Measurements from ENCODE around the gene TMEFF2. TPM values are rescaled to one million over a fixed set of nuclear protein-coding genes. Genes with fewer than 3 reads are reported as not detected.

Gene TMEFF2
- total and polyA plus RNA-seq, 2 of the 8 experiments (the other 6 are each of a cell fraction or from before 2014, with no cell fraction given) = 0.91 to 3.7 TPM

GRCh38 chr2:192218970-192219369 lies 24.2 kb upstream of the TMEFF2 start (continued):
- TF ChIP-seq JUND (IDR thresholded peaks at IDR 0.05; ENCODE audit: low read length) = no peak
- TF ChIP-seq RNF2 (IDR thresholded peaks at IDR 0.05; ENCODE audit: borderline replicate concordance, low read depth, low read length, missing control alignments, poor library complexity, severe bottlenecking) = no peak
- no peak for TF ChIP-seq KDM5A (IDR thresholded peaks at IDR 0.05; ENCODE audit: low read length)
- TF ChIP-seq CTCF (IDR thresholded peaks at IDR 0.05; ENCODE audit: control extremely low read depth in 1 of 3, insufficient read depth in 1 of 3, low read depth in 1 of 3, low read length in 3 of 3) = no peak

Measured in H1 (cell line).